DMS114 treated with DMSO at 0.1 percent for 48 hours (cell line): ENCODE results near the gene C19orf18.

ENCODE experiments used
- DNase-seq: peaks from one replicate; lab custom pipeline; 2025; ENCODE audit not compliant: unreplicated experiment; lab: John Stamatoyannopoulos, UW

The C19orf18 gene

DNA sequence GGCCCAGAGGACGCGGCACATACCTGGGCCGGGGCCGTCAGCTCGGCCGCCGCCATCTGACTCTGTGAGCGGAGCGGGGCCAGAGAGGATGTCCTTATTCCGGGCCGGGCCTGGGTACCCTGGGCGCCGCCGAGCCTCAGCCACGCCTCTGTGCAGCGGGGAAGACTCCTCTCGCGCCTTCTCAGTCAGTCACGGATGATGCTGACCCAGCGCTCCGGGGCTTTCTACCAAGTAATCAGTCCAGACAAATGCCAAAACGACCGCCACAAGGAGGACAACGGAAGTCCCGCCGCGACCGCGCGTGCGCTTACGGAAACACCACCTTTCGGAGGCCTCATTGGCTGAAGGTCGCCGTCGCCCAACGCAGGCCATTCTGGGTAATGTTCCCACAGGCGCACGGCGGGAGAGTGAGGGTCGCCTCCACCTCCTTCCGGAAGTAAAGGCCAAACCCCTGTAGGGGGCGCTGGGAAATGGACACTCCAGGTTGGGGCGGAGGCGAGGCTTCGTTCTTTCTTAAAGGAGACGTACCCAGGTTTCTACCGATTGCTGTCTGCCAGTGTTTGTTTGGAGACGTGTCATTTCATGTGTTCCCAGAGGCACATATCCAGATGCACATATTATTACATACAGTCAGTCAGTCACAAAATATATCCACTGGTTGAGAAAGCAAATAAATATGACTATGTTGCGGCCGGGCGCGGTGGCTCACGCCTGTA is 26.8 kb downstream of the C19orf18 start, which contains the start of gene ZNF256:
Gene ZNF256 (minus strand): TSS at position 288 of the 716 bp plus-strand sequence. CDS start 232 bp downstream, at position 56.
- DNase-seq: peak; percentile 96

GRCh38 chr19:57947088-57947418 is 27.3 kb downstream of the C19orf18 start:
- DNase-seq: no peak

DNA sequence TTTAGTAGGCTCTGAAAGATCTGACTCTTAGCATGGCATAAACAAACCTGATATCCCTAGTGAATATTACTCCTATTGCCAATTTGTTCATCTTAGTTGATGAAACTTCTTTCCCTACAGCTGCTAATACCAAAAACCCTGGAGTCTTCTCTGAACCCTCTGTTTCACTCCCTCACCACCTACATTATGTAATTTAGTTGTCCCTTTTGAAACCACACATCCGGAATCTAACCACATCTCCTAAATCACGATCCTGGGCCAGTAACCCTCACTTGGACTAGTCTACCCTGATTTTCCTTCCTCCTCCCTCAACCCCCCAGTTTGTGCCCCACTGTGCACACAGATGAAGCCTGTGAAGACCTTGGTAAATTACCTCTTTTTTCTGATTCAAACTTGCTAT is 28.0 kb downstream of the C19orf18 start:
- DNase-seq: no peak

- DNase-seq: no peak
These were observed 32.7 kb downstream of the C19orf18 start for GRCh38 chr19:57941593-57941992.

DNA sequence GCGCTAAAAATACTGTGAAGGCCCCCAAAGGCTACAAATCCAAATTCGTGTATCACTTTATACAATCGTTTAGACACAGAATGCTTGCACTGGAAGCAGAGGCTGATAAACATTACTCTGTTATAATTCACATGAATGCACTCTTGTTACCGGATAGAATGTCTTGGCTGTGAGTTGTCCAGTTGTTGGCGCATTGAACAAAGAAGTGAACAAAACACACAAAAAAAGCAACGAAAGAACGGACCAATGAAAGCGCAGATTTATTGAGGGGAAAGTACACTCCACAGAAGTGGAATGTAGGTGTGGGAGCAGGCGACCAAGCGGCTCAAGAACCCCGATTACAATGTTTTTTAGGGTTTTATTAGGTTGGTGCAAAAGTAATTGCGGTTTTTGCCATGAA is 38.6 kb downstream of the C19orf18 start:
- no peak for DNase-seq

DNA sequence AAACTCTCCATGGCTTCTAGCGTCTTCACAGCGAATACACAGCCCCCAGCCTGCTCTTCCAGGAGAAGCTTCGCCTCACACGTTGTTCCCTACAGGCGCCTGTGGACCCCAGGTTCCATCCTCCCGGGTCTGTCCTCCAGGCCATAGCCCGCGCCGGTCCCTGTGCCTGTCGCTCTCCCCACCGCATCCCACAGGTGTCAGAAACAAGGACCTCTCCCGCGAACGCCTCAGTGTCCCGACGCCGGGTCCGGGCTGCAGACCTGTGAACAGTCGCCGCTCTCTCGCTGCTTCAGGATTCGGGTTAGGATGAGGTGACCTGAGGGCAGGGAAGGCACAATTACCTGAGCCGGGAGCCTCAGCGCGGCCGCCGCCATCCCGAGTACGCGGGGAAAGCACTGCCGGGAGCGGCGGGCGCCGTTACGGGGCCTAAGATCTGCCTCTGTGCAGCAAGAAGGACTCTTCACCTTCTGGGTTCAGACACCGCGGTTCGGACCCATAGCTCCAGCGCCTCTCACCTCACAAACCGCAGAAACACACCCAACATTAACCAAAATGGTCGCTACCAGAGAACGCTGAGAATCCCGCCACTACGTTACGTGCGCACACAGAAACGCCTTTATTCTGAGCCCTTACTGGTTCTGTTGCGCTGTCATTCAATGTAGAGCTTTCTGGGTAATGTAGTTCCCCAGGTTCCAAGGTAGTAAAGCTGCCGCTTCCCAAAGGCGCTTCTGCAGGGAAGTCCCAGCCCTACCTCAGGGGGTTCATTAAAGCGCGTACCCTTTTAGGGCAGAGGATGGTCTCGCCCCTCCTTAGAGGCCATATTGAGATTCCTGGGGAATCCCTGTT is 39.3 kb downstream of the C19orf18 start, which contains the start of gene ZNF418:
Gene ZNF418 (minus strand): TSS at position 583 of the 846 bp plus-strand sequence. CDS start 1,580 bp downstream, outside the sequence.
- peak; percentile 96 for DNase-seq

DNA sequence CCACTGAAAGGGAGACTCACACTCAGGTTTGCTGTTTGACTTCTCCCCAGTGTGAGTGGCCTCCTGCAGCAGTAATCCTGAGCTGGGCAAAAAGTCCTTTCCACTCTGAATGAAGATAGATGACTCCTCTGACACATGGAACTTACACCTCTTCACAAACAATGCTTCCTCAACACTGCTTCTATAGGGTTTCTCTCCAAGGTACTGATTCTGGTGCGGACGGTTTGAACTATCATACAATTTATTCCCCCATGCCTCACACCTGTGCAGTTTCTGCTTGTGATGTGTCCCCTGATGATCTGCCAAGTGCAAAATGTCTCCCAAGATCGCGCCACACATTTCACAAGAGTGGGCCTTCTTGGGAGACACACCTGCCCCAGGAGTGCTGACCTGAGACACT is 46.7 kb downstream of the C19orf18 start:
- no peak for DNase-seq

- peak; percentile 96 for DNase-seq
These were observed 58.0 kb downstream of the C19orf18 start, which contains the start of gene ZNF417 for GRCh38 chr19:57916168-57916995. TSS of gene ZNF417 (minus strand) at chr19:57916592. CDS start at chr19:57916411, 181 bp downstream.

- no peak for DNase-seq
These were observed 59.8 kb downstream of the C19orf18 start for GRCh38 chr19:57914531-57914930.
